Transverse colon (tissue), 4 donors: ENCODE measurements around the gene RPL10.

Experiments
- CTCF ChIP-seq, 5 experiments: fragments of 200-600 bp in 3 of 5; fragments of 450-650 bp in 2 of 5; sonication (generic) in 3 of 5; IDR thresholded peaks; 1 replicate in 2 of 5; 2 replicates in 3 of 5; pipeline ENCODE4 v1.5.1; 2016 to 2017; ENCODE audit warnings: antibody characterized with exemption in 5 of 5, inconsistent platforms in 3 of 5, mild to moderate bottlenecking in 2 of 5, moderate library complexity in 1 of 5
- EP300 ChIP-seq: sonication (generic); formaldehyde crosslinking; IDR thresholded peaks from one replicate; pipeline ENCODE4 v1.6.1; 2017; ENCODE audit warnings: antibody characterized with exemption, low read depth
- POLR2A ChIP-seq: fragments of 450-650 bp; IDR thresholded peaks from one replicate; pipeline ENCODE4 v1.6.1; 2016; ENCODE audit warnings: antibody characterized with exemption, mild to moderate bottlenecking, moderate library complexity
- POLR2AphosphoS5 ChIP-seq, 3 donors: sonication (generic); formaldehyde crosslinking; IDR thresholded peaks; one replicate each; pipeline ENCODE4 v1.6.1; 2016; ENCODE audit warnings: antibody characterized with exemption in 3 of 3

DNA sequence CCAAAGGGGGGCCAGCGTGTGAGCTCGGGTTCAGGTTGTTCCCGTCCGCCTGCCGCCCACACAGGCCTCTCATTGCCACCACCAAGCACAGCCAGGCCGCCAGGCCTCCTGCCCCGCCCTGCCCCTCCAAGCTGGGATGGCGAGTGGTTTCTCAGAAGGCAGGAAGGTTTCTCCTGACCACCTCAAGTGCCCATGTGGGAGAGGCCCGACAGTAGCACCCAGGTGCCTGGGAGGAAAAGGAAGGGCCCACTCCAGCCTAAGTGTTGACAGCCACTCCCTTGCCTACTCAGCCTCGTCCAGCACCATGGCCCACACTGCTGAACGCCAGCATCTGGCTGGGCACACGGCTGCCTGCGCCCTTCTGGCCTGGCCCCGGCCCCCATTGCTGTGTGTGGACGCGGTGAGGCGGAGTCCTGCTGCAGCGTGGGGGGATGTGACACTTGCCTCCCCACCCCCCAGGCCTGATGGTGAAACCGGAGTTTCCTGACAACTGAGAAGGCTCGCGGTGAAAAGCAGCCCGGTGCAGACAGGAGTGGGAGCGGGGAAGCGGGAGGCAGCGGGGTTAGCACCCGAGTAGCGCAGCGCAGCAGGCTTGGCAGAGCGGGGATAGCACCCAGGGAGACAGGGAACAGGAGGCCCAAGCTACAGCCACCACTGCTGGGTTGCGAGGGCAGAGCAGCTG is 42.9 kb upstream of the RPL10 start:
- no peak for TF ChIP-seq CTCF (IDR thresholded peaks at IDR 0.05)
- no peak for TF ChIP-seq POLR2AphosphoS5 (IDR thresholded peaks at IDR 0.05)
- no peak for TF ChIP-seq EP300
- no peak for TF ChIP-seq POLR2A
